Activated B cell treated with CpG ODN at 0.5 μM for 24 hours (primary cell): ENCODE measurements around the gene CEBPZ. TPM values are rescaled to one million over a fixed set of nuclear protein-coding genes. Genes with fewer than 3 reads are reported as not detected.
"Not testable (repeated sequence)": the region's sequence is repeated elsewhere in the genome, so short reads cannot be mapped to it uniquely, and the experiment has no call there.

Source experiments
- ATAC-seq: fragments of 200-7000 bp; cut with Tn5 transposase; one replicate; pipeline ENCODE4 v1.10.0; 2021; ENCODE audit warnings: low read depth, mild to moderate bottlenecking, moderate library complexity
- CTCF ChIA-PET: fragments of 350-600 bp; sonication (Branson Sonifier 250); formaldehyde crosslinking; loops from one replicate; lab custom pipeline; 2021; ENCODE audit warnings: antibody characterized with exemption; lab: Charles Lee
- POLR2A ChIA-PET: fragments of 350-600 bp; sonication (Branson Sonifier 250); formaldehyde crosslinking; loops from one replicate; lab custom pipeline; 2021; ENCODE audit warnings: antibody characterized with exemption; lab: Charles Lee
- DNase-seq: peaks from one replicate; pipeline ENCODE4 v3.0.0; 2022
- H3K27ac Mint-ChIP-seq: one replicate; pipeline ENCODE4 v1.8.0; 2020; ENCODE audit warnings: mixed read lengths
- H3K27me3 Mint-ChIP-seq: one replicate; pipeline ENCODE4 v1.8.0; 2021; ENCODE audit warnings: mixed read lengths
- H3K36me3 Mint-ChIP-seq: one replicate; pipeline ENCODE4 v1.8.0; 2021; ENCODE audit warnings: low read depth, mixed read lengths
- H3K4me1 Mint-ChIP-seq: one replicate; pipeline ENCODE4 v1.8.0; 2021; ENCODE audit warnings: mixed read lengths
- H3K4me3 Mint-ChIP-seq: one replicate; pipeline ENCODE4 v1.8.0; 2020; ENCODE audit warnings: mild to moderate bottlenecking, mixed read lengths
- H3K9me3 Mint-ChIP-seq: one replicate; pipeline ENCODE4 v1.8.0; 2020; ENCODE audit warnings: mixed read lengths
- CTCF ChIP-seq: fragments of 200-600 bp; IDR thresholded peaks from one replicate; pipeline ENCODE4 v1.8.0; 2022; ENCODE audit warnings: antibody characterized with exemption, mild to moderate bottlenecking
- intact Hi-C: fragments of 100-400 bp; cut with micrococcal nuclease; formaldehyde crosslinking; loops from one replicate; pipeline ENCODE4 v1.15.1; 2024
- total RNA-seq: library from RNA; stranded (reverse); gene quantifications from 2 replicates; pipeline ENCODE4 v1.2.3, GENCODE V29; 2022

CEBPZ gene
- total RNA-seq, 1 donor from 2014 or later, result 55.2 TPM

DNA sequence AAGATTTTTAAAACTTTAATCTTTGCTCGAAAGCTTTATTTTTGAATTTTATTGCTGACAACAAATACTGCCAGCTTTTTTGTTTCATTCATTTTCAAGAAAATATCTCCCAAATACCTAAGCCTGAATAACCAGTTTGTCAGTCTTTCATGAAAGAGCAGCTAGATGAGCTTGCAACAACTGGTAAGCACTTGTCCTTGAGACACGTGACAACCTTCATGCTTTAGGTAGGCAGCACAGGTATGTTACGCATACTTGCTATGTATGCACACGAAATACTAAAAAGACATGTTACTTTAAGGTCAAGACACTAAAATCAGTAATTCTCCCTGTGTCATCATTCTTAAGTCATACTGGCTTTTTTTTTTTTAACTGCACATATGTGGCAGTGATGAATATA lies 12.3 kb downstream of the CEBPZ start:
- intact Hi-C loops, result no loop called here
- POLR2A ChIA-PET, result no interaction called here
- ATAC-seq (no peak), DNase-seq (no peak)
- Mint-ChIP-seq H3K36me3 (peaks cover 78% of the 10 kb centered on the region), H3K9me3 (no peaks in the 10 kb centered on the region), H3K27ac (no peak overlapping the region), H3K4me3 (no peak overlapping the region), H3K4me1 (peaks cover 4% of the 10 kb centered on the region), H3K27me3 (no peaks in the 10 kb centered on the region)
- TF ChIP-seq CTCF, result no peak
- CTCF ChIA-PET, result no interaction called here

DNA sequence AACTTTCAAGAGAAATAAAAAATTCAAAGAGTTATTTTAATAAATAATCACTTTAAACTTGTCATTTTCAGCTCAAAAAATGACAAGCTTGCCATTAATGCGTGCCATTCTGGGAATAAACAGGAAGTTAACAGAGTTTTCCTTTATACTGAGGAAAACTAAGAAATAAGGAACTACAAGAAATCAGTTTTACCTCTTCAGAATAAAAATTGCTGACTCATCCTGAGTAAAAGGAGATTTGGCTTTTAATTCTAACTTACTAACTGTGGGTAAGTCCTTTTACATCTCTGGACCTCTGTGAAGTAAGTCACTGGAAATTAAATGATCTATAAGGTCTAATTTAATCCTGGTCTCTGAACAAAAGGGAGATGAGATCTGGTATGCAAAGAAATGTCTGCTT lies 16.1 kb downstream of the CEBPZ start:
- no peak for TF ChIP-seq CTCF
- Mint-ChIP-seq H3K36me3 (peaks cover 75% of the 10 kb centered on the region), H3K4me3 (no peak overlapping the region), H3K27me3 (no peaks in the 10 kb centered on the region), H3K9me3 (no peaks in the 10 kb centered on the region), H3K27ac (no peak overlapping the region), H3K4me1 (peaks cover 2% of the 10 kb centered on the region)
- DNase-seq, result no peak
- no peak for ATAC-seq
- ChIA-PET CTCF (no interaction called here), POLR2A (interaction anchor here (0.7 kb wide), 1 partner anchor 115 kb away, joined by 3 read pairs; no protein-coding TSS in a partner anchor)
- intact Hi-C loops, result no loop called here

DNA sequence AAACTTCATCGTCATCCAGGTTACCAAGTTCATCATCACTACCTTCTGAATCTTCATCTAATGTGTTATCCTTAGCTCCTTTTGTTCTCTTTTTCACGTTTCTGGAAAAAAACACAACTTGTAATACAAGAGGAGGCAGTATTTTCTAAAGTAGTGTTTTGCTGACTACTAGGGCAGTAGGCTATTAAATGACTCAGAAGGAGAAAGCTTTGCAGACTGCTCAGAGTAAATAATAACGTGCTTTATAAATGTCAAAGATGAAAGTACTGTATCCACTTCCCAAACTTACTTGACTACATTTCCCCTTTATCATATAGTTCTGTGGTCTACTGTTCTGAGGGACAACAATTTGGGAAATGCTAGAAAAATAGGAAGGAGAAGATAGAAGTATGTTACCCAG lies 19.5 kb downstream of the CEBPZ start:
- H3K27ac Mint-ChIP-seq, result no peak overlapping the region
- no peak for ATAC-seq
- H3K4me1 Mint-ChIP-seq, result peaks cover 7% of the 10 kb centered on the region
- POLR2A ChIA-PET, result no interaction called here
- CTCF ChIA-PET, result no interaction called here
- no peak for TF ChIP-seq CTCF
- H3K36me3 Mint-ChIP-seq, result peaks cover 87% of the 10 kb centered on the region
- no peak for DNase-seq
- intact Hi-C loops, result no loop called here
- no peak overlapping the region for H3K4me3 Mint-ChIP-seq
- H3K9me3 Mint-ChIP-seq, result peaks cover 21% of the 10 kb centered on the region
- no peaks in the 10 kb centered on the region for H3K27me3 Mint-ChIP-seq

- peaks cover 86% of the 10 kb centered on the region for H3K36me3 Mint-ChIP-seq
Observed at GRCh38 chr2:37211212-37211611, 20.2 kb downstream of the CEBPZ start.

GRCh38 chr2:37206760-37207159 lies 24.6 kb downstream of the CEBPZ start:
- H3K27ac Mint-ChIP-seq, H3K27me3 Mint-ChIP-seq: not testable (repeated sequence)
- H3K9me3 Mint-ChIP-seq, result peaks cover 29% of the 10 kb centered on the region

More at GRCh38 chr2:37211212-37211611, 20.2 kb downstream of the CEBPZ start:
- H3K27me3 Mint-ChIP-seq, result no peaks in the 10 kb centered on the region
- peaks cover 25% of the 10 kb centered on the region for H3K9me3 Mint-ChIP-seq
- no peak overlapping the region for H3K4me3 Mint-ChIP-seq
- DNase-seq, result no peak
- no peak for ATAC-seq
- peaks cover 7% of the 10 kb centered on the region for H3K4me1 Mint-ChIP-seq
- ChIA-PET POLR2A (no interaction called here), CTCF (no interaction called here)
- H3K27ac Mint-ChIP-seq, result no peak overlapping the region
- TF ChIP-seq CTCF, result no peak
- intact Hi-C loops, result no loop called here

More at GRCh38 chr2:37206760-37207159, 24.6 kb downstream of the CEBPZ start:
- POLR2A ChIA-PET, result interaction anchor here (0.6 kb wide), 1 partner anchor 113 kb away, joined by 7 read pairs; no protein-coding TSS in a partner anchor
- peaks cover 89% of the 10 kb centered on the region for H3K36me3 Mint-ChIP-seq
- intact Hi-C loops, CTCF ChIA-PET, H3K4me1 Mint-ChIP-seq, ATAC-seq, H3K4me3 Mint-ChIP-seq, DNase-seq: not testable (repeated sequence)
